ENCODE data around the gene NCLN.

DNA sequence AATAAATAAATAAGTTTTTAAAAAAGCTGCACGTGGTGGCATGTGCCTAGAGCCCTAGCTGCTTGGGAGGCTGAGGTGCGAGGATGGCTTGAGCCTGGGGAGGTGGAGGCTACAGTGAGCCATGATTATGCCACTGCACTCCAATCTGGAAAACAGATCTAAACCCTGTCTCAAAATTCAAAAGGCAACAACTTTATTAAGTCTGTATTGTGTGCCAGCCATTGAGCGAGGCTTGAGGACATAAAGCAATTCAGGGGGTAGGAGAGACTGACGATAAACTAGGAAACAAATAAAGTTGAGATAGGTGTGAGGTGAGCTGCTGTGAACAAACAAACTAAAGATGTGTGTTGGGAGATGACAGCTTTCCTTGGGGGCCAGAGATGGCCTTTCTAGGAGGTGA is 47.4 kb downstream of the NCLN start:
- TF ChIP-seq, protein P1, sequence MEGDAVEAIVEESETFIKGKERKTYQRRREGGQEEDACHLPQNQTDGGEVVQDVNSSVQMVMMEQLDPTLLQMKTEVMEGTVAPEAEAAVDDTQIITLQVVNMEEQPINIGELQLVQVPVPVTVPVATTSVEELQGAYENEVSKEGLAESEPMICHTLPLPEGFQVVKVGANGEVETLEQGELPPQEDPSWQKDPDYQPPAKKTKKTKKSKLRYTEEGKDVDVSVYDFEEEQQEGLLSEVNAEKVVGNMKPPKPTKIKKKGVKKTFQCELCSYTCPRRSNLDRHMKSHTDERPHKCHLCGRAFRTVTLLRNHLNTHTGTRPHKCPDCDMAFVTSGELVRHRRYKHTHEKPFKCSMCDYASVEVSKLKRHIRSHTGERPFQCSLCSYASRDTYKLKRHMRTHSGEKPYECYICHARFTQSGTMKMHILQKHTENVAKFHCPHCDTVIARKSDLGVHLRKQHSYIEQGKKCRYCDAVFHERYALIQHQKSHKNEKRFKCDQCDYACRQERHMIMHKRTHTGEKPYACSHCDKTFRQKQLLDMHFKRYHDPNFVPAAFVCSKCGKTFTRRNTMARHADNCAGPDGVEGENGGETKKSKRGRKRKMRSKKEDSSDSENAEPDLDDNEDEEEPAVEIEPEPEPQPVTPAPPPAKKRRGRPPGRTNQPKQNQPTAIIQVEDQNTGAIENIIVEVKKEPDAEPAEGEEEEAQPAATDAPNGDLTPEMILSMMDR (IDR thresholded peaks at IDR 0.05; ENCODE audit: low read length) = no peak
- no peak for TF ChIP-seq EZH2 (IDR thresholded peaks at IDR 0.05; ENCODE audit: borderline replicate concordance, low read length)
